OCI-LY7 (cell line): ENCODE measurements around the gene EGR4. TPM values are rescaled to one million over a fixed set of nuclear protein-coding genes. Genes with fewer than 3 reads are reported as not detected.

ENCODE experiments used
- BruUV-seq: library from RNA; stranded (reverse); fragments of 400-500 nt; replicated peaks from 2 replicates; lab custom pipeline; 2021; lab: Mats Ljungman, UMichigan
- CTCF ChIA-PET: fragments of 300-600 bp; sonication (Branson Sonifier 250); formaldehyde crosslinking; loops from one replicate; lab custom pipeline; 2022; ENCODE audit warnings: antibody characterized with exemption; ENCODE audit not compliant: unreplicated experiment; lab: Charles Lee
- POLR2A ChIA-PET: fragments of 300-600 bp; sonication (Branson Sonifier 250); formaldehyde crosslinking; loops from one replicate; lab custom pipeline; 2022; ENCODE audit warnings: antibody characterized with exemption; lab: Charles Lee
- DNase-seq: peaks from one replicate; pipeline ENCODE4 v3.0.0-alpha.2; 2015; ENCODE audit warnings: low spot score
- H2AFZ ChIP-seq: fragments of 200-600 bp; sonication (generic), shearing (Covaris generic); 2 replicates; pipeline ENCODE4 v1.6.1; 2014; ENCODE audit warnings: mild to moderate bottlenecking, antibody characterized with exemption, low read length, moderate library complexity
- H3K27ac ChIP-seq: fragments of 200-600 bp; sonication (generic); 2 replicates; pipeline ENCODE4 v1.5.1; 2014; ENCODE audit warnings: mixed run types, low read depth, mild to moderate bottlenecking, moderate library complexity, low read length, inconsistent platforms; ENCODE audit not compliant: poor library complexity, severe bottlenecking
- H3K36me3 ChIP-seq: fragments of 200-600 bp; sonication (generic); 2 replicates; pipeline ENCODE4 v1.6.1; 2014; ENCODE audit warnings: mild to moderate bottlenecking, antibody characterized with exemption, low read length, moderate library complexity, mixed read lengths; ENCODE audit not compliant: insufficient read depth
- H3K4me1 ChIP-seq: fragments of 200-600 bp; sonication (generic); 2 replicates; pipeline ENCODE4 v1.5.1; 2014; ENCODE audit warnings: mild to moderate bottlenecking, low read length; ENCODE audit not compliant: insufficient read depth, poor library complexity, severe bottlenecking
- H3K4me2 ChIP-seq: fragments of 200-600 bp; sonication (generic); 2 replicates; pipeline ENCODE4 v1.6.1; 2014; ENCODE audit warnings: mild to moderate bottlenecking, low read length
- H3K4me3 ChIP-seq: fragments of 200-600 bp; sonication (generic); 2 replicates; pipeline ENCODE4 v1.5.1; 2014; ENCODE audit warnings: mild to moderate bottlenecking, low read depth, low read length; ENCODE audit not compliant: poor library complexity, severe bottlenecking
- H3K79me2 ChIP-seq: fragments of 200-600 bp; sonication (generic); 2 replicates; pipeline ENCODE4 v1.6.1; 2016; ENCODE audit warnings: low read depth, mild to moderate bottlenecking, low read length, moderate library complexity, mixed read lengths; ENCODE audit not compliant: insufficient read depth
- H3K9me2 ChIP-seq: fragments of 200-600 bp; sonication (generic); 2 replicates; pipeline ENCODE4 v1.6.1; 2016; ENCODE audit warnings: mild to moderate bottlenecking, low read length, mixed read lengths; ENCODE audit not compliant: insufficient read depth
- H3K9me3 ChIP-seq: fragments of 200-600 bp; sonication (generic); 2 replicates; pipeline ENCODE4 v1.6.1; 2014; ENCODE audit warnings: mild to moderate bottlenecking, mixed run types, low read length, mixed read lengths
- H4K20me1 ChIP-seq: fragments of 200-600 bp; sonication (generic); 2 replicates; pipeline ENCODE4 v1.6.1; 2014; ENCODE audit warnings: mild to moderate bottlenecking, antibody characterized with exemption, low read length, moderate library complexity, mixed read lengths; ENCODE audit not compliant: insufficient read depth
- CTCF ChIP-seq: fragments of 200-600 bp; sonication (generic); conservative IDR thresholded peaks from 2 replicates; pipeline ENCODE4 v1.5.1; 2014; ENCODE audit warnings: mild to moderate bottlenecking, antibody characterized with exemption, low read length, moderate library complexity, mixed read lengths
- EZH2phosphoT487 ChIP-seq: fragments of 200-600 bp; sonication (generic); IDR thresholded peaks from 2 replicates; pipeline ENCODE4 v1.6.1; 2018; ENCODE audit warnings: low read depth, borderline replicate concordance, mild to moderate bottlenecking, mixed run types, antibody characterized with exemption, low read length, moderate library complexity, mixed read lengths
- intact Hi-C: fragments of 100-400 bp; cut with micrococcal nuclease; formaldehyde crosslinking; loops from one replicate; pipeline ENCODE4 v1.10.0; 2022; ENCODE audit not compliant: unreplicated experiment
- total RNA-seq, 2 experiments: library from RNA; depleted of rRNA in 1 of 2; stranded (reverse); fragments of >200 nt in 1 of 2; shearing (Covaris generic) in 1 of 2; gene quantifications; 2 replicates each; pipeline ENCODE4 v1.2.3, GENCODE V29; 2014 to 2022

Gene EGR4
- total RNA-seq, 2 experiments from 2014 or later: not detected

GRCh38 chr2:73291093-73291460 lies 2.3 kb downstream of the EGR4 start:
- DNase-seq: no peak
- no TSS peak for BruUV-seq
- intact Hi-C loops: no loop called here
- Histone ChIP-seq H3K9me2 (no peaks in the 10 kb centered on the region), H3K4me3 (no peak overlapping the region), H2AFZ (no peak overlapping the region), H3K79me2 (no peaks in the 10 kb centered on the region), H3K4me1 (peaks cover 5% of the 10 kb centered on the region), H3K27ac (no peak overlapping the region), H4K20me1 (no peaks in the 10 kb centered on the region), H3K4me2 (no peak overlapping the region), H3K36me3 (no peaks in the 10 kb centered on the region), H3K9me3 (no peaks in the 10 kb centered on the region)
- TF ChIP-seq CTCF (no peak), EZH2phosphoT487 (no peak)
- ChIA-PET POLR2A (interaction anchor here (0.6 to 1.2 kb wide), 4 partner anchors 44 to 186 kb away, joined by 3 read pairs; partner anchors contain the start of gene CCT7), CTCF (interaction anchor here (0.6 kb wide), 1 partner anchor 55 kb away, joined by 3 read pairs; no protein-coding TSS in a partner anchor)

- Histone ChIP-seq H3K4me1 (peaks cover 13% of the 10 kb centered on the region), H4K20me1 (no peaks in the 10 kb centered on the region), H3K4me3 (no peak overlapping the region), H3K79me2 (no peaks in the 10 kb centered on the region), H3K36me3 (no peaks in the 10 kb centered on the region), H3K9me3 (no peaks in the 10 kb centered on the region), H3K9me2 (no peaks in the 10 kb centered on the region), H2AFZ (no peak overlapping the region), H3K4me2 (no peak overlapping the region), H3K27ac (no peak overlapping the region)
- no peak for TF ChIP-seq EZH2phosphoT487
- peak; percentile 90 for TF ChIP-seq CTCF
- BruUV-seq: no TSS peak
- POLR2A ChIA-PET: interaction anchor here (0.6 to 1.2 kb wide), 8 partner anchors 8 to 187 kb away, joined by 3 read pairs; partner anchors contain the start of gene CCT7
- CTCF ChIA-PET: interaction anchor here (0.6 kb wide), 2 partner anchors 13 to 54 kb away, joined by 3 read pairs; no protein-coding TSS in a partner anchor
- DNase-seq: peak; percentile 75
- intact Hi-C loops: no loop called here
These were observed 3.1 kb downstream of the EGR4 start for GRCh38 chr2:73290049-73290839.

GRCh38 chr2:73289304-73289703 lies 4.0 kb downstream of the EGR4 start:
- POLR2A ChIA-PET: interaction anchor here (1.0 kb wide), 2 partner anchors 53 to 77 kb away, joined by 3 to 5 read pairs; no protein-coding TSS in a partner anchor
- Histone ChIP-seq H3K9me2 (no peaks in the 10 kb centered on the region), H3K4me3 (no peak overlapping the region), H3K4me1 (peaks cover 19% of the 10 kb centered on the region), H3K9me3 (no peaks in the 10 kb centered on the region), H2AFZ (no peak overlapping the region), H3K36me3 (no peaks in the 10 kb centered on the region), H3K4me2 (no peak overlapping the region), H3K79me2 (no peaks in the 10 kb centered on the region), H3K27ac (no peak overlapping the region), H4K20me1 (no peaks in the 10 kb centered on the region)
- CTCF ChIA-PET: no interaction called here
- peak; percentile 18 for DNase-seq
- BruUV-seq: no TSS peak
- intact Hi-C loops: no loop called here
- TF ChIP-seq CTCF: peak; percentile 65
- no peak for TF ChIP-seq EZH2phosphoT487
